Activated CD8-positive, alpha-beta memory T cell treated with anti-CD3 and anti-CD28 coated beads for 4 hours (primary cell): ENCODE measurements around the gene ASTN2.
"Not testable (repeated sequence)": the region's sequence is repeated elsewhere in the genome, so short reads cannot be mapped to it uniquely, and the experiment has no call there.

Source experiments
- DNase-seq, 2 donors: peaks; one replicate each; pipeline ENCODE4 v3.0.0-alpha.2; 2020; ENCODE audit warnings: low read depth in 2 of 2

ASTN2 gene

GRCh38 chr9:116703634-116704033 lies 711.2 kb downstream of the ASTN2 start:
- no peak for DNase-seq

- no peak for DNase-seq
These were observed 712.8 kb downstream of the ASTN2 start for GRCh38 chr9:116701940-116702642.

GRCh38 chr9:116700882-116701865 lies 713.7 kb downstream of the ASTN2 start:
- DNase-seq, result no peak

- DNase-seq, result no peak
These were observed 714.6 kb downstream of the ASTN2 start for GRCh38 chr9:116700279-116700678.

GRCh38 chr9:116697887-116698286 lies 717.0 kb downstream of the ASTN2 start:
- DNase-seq, result no peak

- DNase-seq, result no peak
These were observed 717.5 kb downstream of the ASTN2 start for GRCh38 chr9:116697362-116697761.

- DNase-seq, result no peak
These were observed 719.4 kb downstream of the ASTN2 start for GRCh38 chr9:116695438-116695837.

- no peak for DNase-seq
These were observed 720.0 kb downstream of the ASTN2 start for GRCh38 chr9:116694785-116695291.

- DNase-seq, result no peak
These were observed 721.6 kb downstream of the ASTN2 start for GRCh38 chr9:116693233-116693731.

- no peak for DNase-seq
These were observed 722.2 kb downstream of the ASTN2 start for GRCh38 chr9:116692616-116693015.

GRCh38 chr9:116691607-116692006 lies 723.2 kb downstream of the ASTN2 start:
- no peak for DNase-seq

- DNase-seq, result not testable (repeated sequence)
These were observed 724.1 kb downstream of the ASTN2 start for GRCh38 chr9:116690805-116691204.

GRCh38 chr9:116689486-116690032 lies 725.3 kb downstream of the ASTN2 start:
- DNase-seq, result no peak

- DNase-seq, result no peak
These were observed 725.9 kb downstream of the ASTN2 start for GRCh38 chr9:116688806-116689485.

GRCh38 chr9:116687754-116688135 lies 727.1 kb downstream of the ASTN2 start:
- no peak for DNase-seq

- DNase-seq, result peak; percentile 83 to 88
These were observed 727.6 kb downstream of the ASTN2 start, which contains the start of gene TRIM32 for GRCh38 chr9:116687074-116687753. Gene TRIM32 (plus strand): TSS chr9:116687305. CDS start chr9:116697743, 10,438 bp downstream.

- no peak for DNase-seq
These were observed 728.2 kb downstream of the ASTN2 start for GRCh38 chr9:116686693-116687073.

GRCh38 chr9:116686135-116686534 lies 728.7 kb downstream of the ASTN2 start:
- DNase-seq, result no peak

GRCh38 chr9:116685166-116685565 lies 729.7 kb downstream of the ASTN2 start:
- DNase-seq, result no peak

- no peak for DNase-seq
These were observed 731.3 kb downstream of the ASTN2 start for GRCh38 chr9:116683535-116683934.
